Activated CD4-positive, alpha-beta T cell treated with anti-CD3 and anti-CD28 coated beads, Interleukin-2, amount 10 ng/mL, durations not matched to agents 7 days and 5 days (primary cell): ENCODE measurements around the gene AOPEP. TPM values are rescaled to one million over a fixed set of nuclear protein-coding genes. Genes with fewer than 3 reads are reported as not detected.
A peak's percentile ranks its signal among the peaks of the same experiment; 100 is the strongest.

Experiments used
- CTCF ChIA-PET: fragments of 350-600 bp; sonication (Branson Sonifier 250); formaldehyde crosslinking; loops from one replicate; lab custom pipeline; 2021; ENCODE audit warnings: antibody characterized with exemption; lab: Charles Lee
- POLR2A ChIA-PET: fragments of 350-600 bp; sonication (Branson Sonifier 250); formaldehyde crosslinking; loops from one replicate; lab custom pipeline; 2021; ENCODE audit warnings: antibody characterized with exemption; lab: Charles Lee
- DNase-seq: peaks from one replicate; pipeline ENCODE4 v3.0.0-alpha.2; 2020
- H3K27ac Mint-ChIP-seq: one replicate; pipeline ENCODE4 v1.8.0; 2021; ENCODE audit warnings: mild to moderate bottlenecking, moderate library complexity, mixed read lengths
- H3K27me3 Mint-ChIP-seq: one replicate; pipeline ENCODE4 v1.8.0; 2021; ENCODE audit warnings: mixed read lengths
- H3K36me3 Mint-ChIP-seq: one replicate; pipeline ENCODE4 v1.8.0; 2021; ENCODE audit warnings: low read depth, mixed read lengths
- H3K4me1 Mint-ChIP-seq: one replicate; pipeline ENCODE4 v1.8.0; 2021; ENCODE audit warnings: mixed read lengths
- H3K4me3 Mint-ChIP-seq: one replicate; pipeline ENCODE4 v1.8.0; 2021; ENCODE audit warnings: mild to moderate bottlenecking, moderate library complexity, mixed read lengths
- H3K9me3 Mint-ChIP-seq: one replicate; pipeline ENCODE4 v1.8.0; 2021; ENCODE audit warnings: mixed read lengths
- microRNA-seq: library from miRNA; unstranded; fragments of <30 nt; microRNA quantifications from one replicate; pipeline ENCODE4 v1.2.0, GENCODE V29; 2021; ENCODE audit warnings: borderline microRNAs expressed, borderline replicate concordance
- total RNA-seq, 2 experiments: library from RNA; stranded (reverse); gene quantifications; one replicate each; pipeline ENCODE4 v1.2.3, GENCODE V29; 2021

The AOPEP gene
- total RNA-seq, 2 experiments from 2014 or later, result 9.7 to 10.7 TPM

DNA sequence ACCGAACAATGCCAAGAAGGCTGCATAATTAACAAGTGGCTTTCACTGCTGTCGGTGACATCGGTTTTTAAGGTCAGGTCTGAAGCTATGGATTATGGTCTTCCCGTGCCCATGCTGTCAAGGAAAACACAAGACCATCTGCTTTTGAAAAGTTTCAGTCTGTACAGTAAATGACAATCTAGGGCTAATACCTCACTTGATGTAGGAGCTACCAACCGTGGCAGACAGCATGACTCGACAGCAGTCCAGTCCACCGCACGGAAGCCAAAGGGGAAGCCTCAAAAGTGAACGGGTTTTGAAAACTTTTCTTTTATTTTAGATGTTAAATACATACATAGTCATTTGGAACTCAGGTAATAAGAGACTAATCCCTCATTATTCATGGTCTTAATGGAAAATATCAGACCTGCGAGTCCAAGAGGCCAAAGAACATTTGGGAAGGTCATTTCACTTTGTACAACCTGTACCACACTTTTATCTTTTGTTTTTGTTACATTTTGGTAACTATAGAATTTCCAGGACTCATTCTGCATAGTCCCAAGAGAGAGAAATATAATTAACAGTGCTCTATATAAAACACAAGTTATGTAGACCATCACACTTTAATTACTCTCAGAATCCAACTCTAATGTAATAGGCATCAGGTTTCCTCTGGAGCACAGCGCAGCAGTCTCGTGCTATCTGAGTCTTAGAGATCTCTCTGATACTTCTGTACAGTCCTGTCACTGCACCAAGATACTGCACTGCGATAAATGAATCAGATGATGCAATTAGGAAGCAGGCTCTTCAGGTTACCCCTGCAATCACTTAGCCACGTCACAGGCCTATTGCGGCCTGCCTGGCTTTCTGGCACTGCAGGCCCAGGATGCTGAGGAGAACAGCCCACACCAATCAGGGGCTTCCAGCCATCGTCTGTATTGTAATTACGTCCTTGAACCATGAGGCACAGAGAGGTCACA lies 406.1 kb downstream of the AOPEP start:
- Mint-ChIP-seq H3K36me3 (no peaks in the 10 kb centered on the region), H3K9me3 (no peaks in the 10 kb centered on the region), H3K27me3 (no peaks in the 10 kb centered on the region), H3K4me3 (no peak overlapping the region), H3K4me1 (no peaks in the 10 kb centered on the region), H3K27ac (no peak overlapping the region)
- no peak for DNase-seq
- POLR2A ChIA-PET, result no interaction called here
- CTCF ChIA-PET, result interaction anchor here (1.0 to 3.2 kb wide), 2 partner anchors 13 to 451 kb away, joined by 3 to 23 read pairs; no protein-coding TSS in a partner anchor

DNA sequence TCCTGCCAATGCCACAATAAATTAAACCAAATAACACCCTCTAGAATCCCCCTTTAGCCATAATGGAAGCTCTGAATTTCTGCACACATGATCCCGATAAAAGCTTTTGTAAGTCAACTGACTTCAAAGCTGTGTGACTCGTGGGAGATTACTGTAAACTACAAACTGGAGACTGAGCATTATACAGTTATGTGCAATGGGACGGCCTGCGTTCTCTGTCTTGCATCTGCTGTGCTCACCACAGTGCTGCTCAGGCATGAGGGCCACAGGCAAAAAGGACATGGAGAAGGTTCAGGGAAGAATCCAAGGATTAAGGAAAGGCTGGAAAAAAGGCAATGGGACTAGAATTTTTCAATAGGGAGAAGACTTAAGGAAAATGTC lies 406.8 kb downstream of the AOPEP start:
- POLR2A ChIA-PET, result no interaction called here
- no peak for DNase-seq
- no peaks in the 10 kb centered on the region for H3K9me3 Mint-ChIP-seq
- no peak overlapping the region for H3K27ac Mint-ChIP-seq
- no peaks in the 10 kb centered on the region for H3K27me3 Mint-ChIP-seq
- H3K36me3 Mint-ChIP-seq, result no peaks in the 10 kb centered on the region
- no peaks in the 10 kb centered on the region for H3K4me1 Mint-ChIP-seq
- CTCF ChIA-PET, result no interaction called here
- no peak overlapping the region for H3K4me3 Mint-ChIP-seq

DNA sequence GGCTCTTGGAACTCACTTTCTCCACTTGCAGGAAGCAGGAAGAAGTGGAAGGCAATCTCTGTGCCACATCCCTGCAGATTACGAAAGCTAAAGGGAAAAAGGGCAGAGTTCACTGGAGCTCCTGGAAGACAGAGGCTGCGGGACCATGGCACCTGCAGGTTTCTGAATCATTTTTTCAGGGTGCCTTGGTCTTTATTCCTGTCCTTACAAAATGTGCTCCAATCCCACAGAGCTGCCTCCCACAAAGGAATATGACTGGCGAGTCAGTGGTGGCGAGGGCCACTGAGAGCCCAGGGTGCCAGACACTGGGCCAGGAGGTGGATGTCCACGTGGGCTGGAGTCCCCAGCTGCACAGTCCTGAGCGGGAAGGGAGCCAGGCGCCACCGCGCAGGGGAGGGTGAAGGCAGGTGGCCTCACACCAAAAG lies 408.0 kb downstream of the AOPEP start:
- Mint-ChIP-seq H3K9me3 (no peaks in the 10 kb centered on the region), H3K27ac (no peak overlapping the region), H3K27me3 (no peaks in the 10 kb centered on the region), H3K4me1 (no peaks in the 10 kb centered on the region), H3K4me3 (no peak overlapping the region), H3K36me3 (no peaks in the 10 kb centered on the region)
- no peak for DNase-seq
- CTCF ChIA-PET, result interaction anchor here (1.3 to 1.4 kb wide), 2 partner anchors 14 to 975 kb away, joined by 3 to 4 read pairs; no protein-coding TSS in a partner anchor
- POLR2A ChIA-PET, result no interaction called here

DNA sequence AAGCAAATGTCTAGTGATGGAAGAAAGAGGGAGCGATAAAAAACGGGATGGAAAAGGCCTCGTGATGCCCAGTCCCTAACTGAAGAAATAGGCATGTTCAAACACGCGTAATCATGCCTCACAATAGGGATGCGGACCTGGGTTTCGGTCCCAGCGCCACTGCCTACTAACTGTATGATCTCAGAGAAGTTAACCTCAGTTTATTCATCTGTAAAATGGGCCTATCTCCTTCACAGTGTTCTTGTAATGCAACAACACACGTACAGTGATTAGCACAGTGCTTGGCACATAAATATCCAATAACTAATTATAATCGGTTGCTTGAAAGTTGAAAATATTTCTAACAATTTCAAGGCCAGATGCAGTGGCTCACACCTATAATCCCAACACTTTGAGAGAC lies 409.3 kb downstream of the AOPEP start:
- DNase-seq, result no peak
- Mint-ChIP-seq H3K27ac (no peak overlapping the region), H3K36me3 (no peaks in the 10 kb centered on the region), H3K9me3 (no peaks in the 10 kb centered on the region), H3K4me1 (no peaks in the 10 kb centered on the region), H3K27me3 (no peaks in the 10 kb centered on the region), H3K4me3 (no peak overlapping the region)
- ChIA-PET CTCF (no interaction called here), POLR2A (no interaction called here)

Small RNAs within 50 kb of the gene (microRNA-seq; reads per million reads assigned to microRNA genes)
- gene MIR2278, result 3.0 reads per million, percentile 15 among the genes with 10 or more reads in this experiment
- gene MIR23B, result 453 reads per million, percentile 82 among the genes with 10 or more reads in this experiment
- not detected for gene MIR24-1
- 389 reads per million, percentile 81 among the genes with 10 or more reads in this experiment for gene MIR27B
- gene MIR3074, result not detected
- not detected for gene MIR6081

Other genes starting within 250 kb of the AOPEP start
- not detected for gene PCAT7, start 171.6 kb upstream of the AOPEP start, total RNA-seq
- gene FBP2, start 132.9 kb upstream of the AOPEP start, total RNA-seq, result not detected
- gene FBP1, start 87.2 kb upstream of the AOPEP start, total RNA-seq, result under 1 TPM; 0.27 to 0.40 TPM